Uterus (tissue), 2 donors: Measurements from ENCODE around the gene SFMBT2.

Source experiments
- POLR2A ChIP-seq, 2 donors: fragments of 450-650 bp; IDR thresholded peaks; one replicate each; pipeline ENCODE4 v1.6.1; 2016; ENCODE audit warnings: antibody characterized with exemption in 2 of 2, mild to moderate bottlenecking in 1 of 2, moderate library complexity in 1 of 2
- TF ChIP-seq, protein P1 (sequence below), 4 experiments: fragments of 200-600 bp in 2 of 4; fragments of 450-650 bp in 2 of 4; sonication (generic) in 2 of 4; IDR thresholded peaks; one replicate each; pipeline ENCODE4 v1.5.1; 2016 to 2019; ENCODE audit warnings: antibody characterized with exemption in 4 of 4, mild to moderate bottlenecking in 2 of 4, moderate library complexity in 1 of 4

DNA sequence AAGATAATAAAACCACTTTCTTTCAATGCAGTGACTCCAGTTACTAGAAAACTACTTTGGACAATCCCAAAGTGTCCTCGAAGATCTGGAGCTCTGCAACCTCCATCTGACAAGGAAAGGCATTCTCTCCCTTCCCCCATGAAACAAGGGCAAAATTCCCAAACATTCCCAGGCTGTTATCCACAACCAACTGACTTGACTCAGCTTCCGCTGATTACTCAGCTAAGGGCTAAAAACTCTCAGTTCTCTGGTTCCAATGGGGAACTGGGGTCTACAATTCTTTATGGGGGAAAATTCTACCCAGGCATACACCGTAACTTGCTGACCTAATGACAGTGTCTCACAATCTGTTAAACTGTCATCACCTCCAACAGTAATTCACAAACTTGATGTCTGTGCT lies 48.4 kb downstream of the SFMBT2 start:
- TF ChIP-seq, protein P1, sequence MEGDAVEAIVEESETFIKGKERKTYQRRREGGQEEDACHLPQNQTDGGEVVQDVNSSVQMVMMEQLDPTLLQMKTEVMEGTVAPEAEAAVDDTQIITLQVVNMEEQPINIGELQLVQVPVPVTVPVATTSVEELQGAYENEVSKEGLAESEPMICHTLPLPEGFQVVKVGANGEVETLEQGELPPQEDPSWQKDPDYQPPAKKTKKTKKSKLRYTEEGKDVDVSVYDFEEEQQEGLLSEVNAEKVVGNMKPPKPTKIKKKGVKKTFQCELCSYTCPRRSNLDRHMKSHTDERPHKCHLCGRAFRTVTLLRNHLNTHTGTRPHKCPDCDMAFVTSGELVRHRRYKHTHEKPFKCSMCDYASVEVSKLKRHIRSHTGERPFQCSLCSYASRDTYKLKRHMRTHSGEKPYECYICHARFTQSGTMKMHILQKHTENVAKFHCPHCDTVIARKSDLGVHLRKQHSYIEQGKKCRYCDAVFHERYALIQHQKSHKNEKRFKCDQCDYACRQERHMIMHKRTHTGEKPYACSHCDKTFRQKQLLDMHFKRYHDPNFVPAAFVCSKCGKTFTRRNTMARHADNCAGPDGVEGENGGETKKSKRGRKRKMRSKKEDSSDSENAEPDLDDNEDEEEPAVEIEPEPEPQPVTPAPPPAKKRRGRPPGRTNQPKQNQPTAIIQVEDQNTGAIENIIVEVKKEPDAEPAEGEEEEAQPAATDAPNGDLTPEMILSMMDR (IDR thresholded peaks at IDR 0.05), result no peak
- TF ChIP-seq POLR2A (IDR thresholded peaks at IDR 0.05), result no peak
